ENCODE data around the gene INPP5A. TPM values are rescaled to one million over a fixed set of nuclear protein-coding genes. Genes with fewer than 3 reads are reported as not detected.

INPP5A gene
- total RNA-seq, 1 donor from 2014 or later: 30.6 TPM

DNA sequence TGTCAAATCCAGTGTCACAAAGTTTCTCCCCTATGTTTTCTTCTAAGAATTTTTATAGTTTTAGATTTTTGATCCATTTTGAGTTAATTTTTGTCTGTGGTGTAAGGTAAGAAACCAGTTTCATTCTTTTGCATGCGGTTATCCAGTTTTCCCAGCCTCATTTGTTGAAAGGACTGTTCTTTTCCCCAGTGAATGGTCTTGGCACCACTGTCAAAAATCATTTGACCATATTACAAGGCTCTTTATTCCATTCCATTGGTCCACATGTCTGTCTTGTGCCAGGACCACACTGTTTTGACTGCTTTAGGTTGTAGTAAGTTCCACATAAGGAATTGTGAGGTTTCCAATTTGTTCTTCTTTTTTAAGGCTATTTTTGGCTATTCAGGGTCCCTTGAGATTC lies 64.0 kb downstream of the INPP5A start:
- TF ChIP-seq, protein P1, sequence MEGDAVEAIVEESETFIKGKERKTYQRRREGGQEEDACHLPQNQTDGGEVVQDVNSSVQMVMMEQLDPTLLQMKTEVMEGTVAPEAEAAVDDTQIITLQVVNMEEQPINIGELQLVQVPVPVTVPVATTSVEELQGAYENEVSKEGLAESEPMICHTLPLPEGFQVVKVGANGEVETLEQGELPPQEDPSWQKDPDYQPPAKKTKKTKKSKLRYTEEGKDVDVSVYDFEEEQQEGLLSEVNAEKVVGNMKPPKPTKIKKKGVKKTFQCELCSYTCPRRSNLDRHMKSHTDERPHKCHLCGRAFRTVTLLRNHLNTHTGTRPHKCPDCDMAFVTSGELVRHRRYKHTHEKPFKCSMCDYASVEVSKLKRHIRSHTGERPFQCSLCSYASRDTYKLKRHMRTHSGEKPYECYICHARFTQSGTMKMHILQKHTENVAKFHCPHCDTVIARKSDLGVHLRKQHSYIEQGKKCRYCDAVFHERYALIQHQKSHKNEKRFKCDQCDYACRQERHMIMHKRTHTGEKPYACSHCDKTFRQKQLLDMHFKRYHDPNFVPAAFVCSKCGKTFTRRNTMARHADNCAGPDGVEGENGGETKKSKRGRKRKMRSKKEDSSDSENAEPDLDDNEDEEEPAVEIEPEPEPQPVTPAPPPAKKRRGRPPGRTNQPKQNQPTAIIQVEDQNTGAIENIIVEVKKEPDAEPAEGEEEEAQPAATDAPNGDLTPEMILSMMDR (IDR thresholded peaks at IDR 0.05; ENCODE audit: unreplicated experiment): no peak
- no peaks in the 10 kb centered on the region for H3K4me1 Mint-ChIP-seq (ENCODE audit: low read depth)
- no peak overlapping the region for H3K4me3 Mint-ChIP-seq (ENCODE audit: low read depth)
- H3K27ac Mint-ChIP-seq: no peak overlapping the region
- H3K36me3 Mint-ChIP-seq (ENCODE audit: insufficient read depth): peaks cover 25% of the 10 kb centered on the region
- H3K27me3 Mint-ChIP-seq: no peaks in the 10 kb centered on the region
- no peak for DNase-seq (ENCODE audit: low spot score, unreplicated experiment)
- peaks cover 34% of the 10 kb centered on the region for H3K9me3 Mint-ChIP-seq (ENCODE audit: low read depth)

DNA sequence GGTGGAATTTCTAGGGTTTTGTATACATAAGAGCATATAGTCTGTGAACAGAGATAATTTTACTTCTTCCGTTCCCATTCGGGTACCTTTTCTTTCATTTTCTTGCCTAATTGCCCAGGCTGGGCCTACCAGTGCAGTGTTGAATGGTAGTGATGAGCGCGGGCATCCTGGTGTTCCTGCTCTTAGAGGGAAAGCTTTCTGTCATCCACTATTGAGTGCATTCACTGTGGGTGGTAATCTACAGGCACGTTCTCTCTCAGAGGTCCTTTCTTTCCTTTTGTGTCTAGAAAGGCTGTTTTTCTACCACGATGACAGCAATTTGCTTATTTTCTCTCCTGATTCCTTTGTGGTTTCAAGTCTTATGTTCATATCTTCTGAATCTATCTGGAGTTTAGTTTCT lies 65.0 kb downstream of the INPP5A start:
- TF ChIP-seq, protein P1 (IDR thresholded peaks at IDR 0.05; ENCODE audit: unreplicated experiment): no peak
- H3K4me1 Mint-ChIP-seq (ENCODE audit: low read depth): no peaks in the 10 kb centered on the region
- no peak overlapping the region for H3K27ac Mint-ChIP-seq
- no peak for DNase-seq (ENCODE audit: low spot score, unreplicated experiment)
- H3K9me3 Mint-ChIP-seq (ENCODE audit: low read depth): peaks cover 34% of the 10 kb centered on the region
- no peaks in the 10 kb centered on the region for H3K27me3 Mint-ChIP-seq
- no peak overlapping the region for H3K4me3 Mint-ChIP-seq (ENCODE audit: low read depth)
- peaks cover 25% of the 10 kb centered on the region for H3K36me3 Mint-ChIP-seq (ENCODE audit: insufficient read depth)

DNA sequence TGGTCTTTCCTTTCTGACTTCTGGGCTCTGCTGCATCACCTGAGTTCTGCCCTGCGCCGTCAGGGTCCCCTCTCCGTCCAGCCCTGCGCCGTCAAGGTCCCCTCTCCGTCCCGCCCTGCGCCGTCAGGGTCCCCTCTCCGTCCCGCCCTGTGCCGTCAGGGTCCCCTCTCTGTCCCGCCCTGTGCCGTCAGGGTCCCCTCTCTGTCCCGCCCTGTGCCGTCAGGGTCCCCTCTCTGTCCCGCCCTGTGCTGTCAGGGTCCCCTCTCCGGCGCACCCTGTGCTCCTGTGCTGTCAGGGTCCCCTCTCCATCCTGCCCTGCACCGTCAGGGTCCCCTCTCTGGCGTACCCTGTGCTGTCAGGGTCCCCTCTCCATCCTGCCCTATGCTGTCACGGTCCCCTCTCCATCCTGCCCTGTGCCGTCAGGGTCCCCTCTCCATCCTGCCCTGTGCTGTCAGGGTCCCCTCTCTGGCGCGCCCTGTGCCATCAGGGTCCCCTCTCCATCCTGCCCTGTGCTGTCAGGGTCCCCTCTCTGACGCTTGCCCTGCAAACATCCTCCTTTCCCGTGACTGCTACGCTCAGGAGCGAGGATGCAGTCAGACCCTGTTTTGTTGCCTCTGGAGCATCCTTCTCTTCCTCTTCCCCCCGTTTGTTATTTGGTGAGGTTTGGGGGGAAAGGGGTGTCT lies 66.4 kb downstream of the INPP5A start:
- H3K27ac Mint-ChIP-seq: no peak overlapping the region
- no peak for DNase-seq (ENCODE audit: low spot score, unreplicated experiment)
- H3K27me3 Mint-ChIP-seq: no peaks in the 10 kb centered on the region
- H3K4me1 Mint-ChIP-seq (ENCODE audit: low read depth): no peaks in the 10 kb centered on the region
- peaks cover 17% of the 10 kb centered on the region for H3K36me3 Mint-ChIP-seq (ENCODE audit: insufficient read depth)
- no peak overlapping the region for H3K4me3 Mint-ChIP-seq (ENCODE audit: low read depth)
- TF ChIP-seq, protein P1 (IDR thresholded peaks at IDR 0.05; ENCODE audit: unreplicated experiment): no peak
- H3K9me3 Mint-ChIP-seq (ENCODE audit: low read depth): peaks cover 25% of the 10 kb centered on the region

DNA sequence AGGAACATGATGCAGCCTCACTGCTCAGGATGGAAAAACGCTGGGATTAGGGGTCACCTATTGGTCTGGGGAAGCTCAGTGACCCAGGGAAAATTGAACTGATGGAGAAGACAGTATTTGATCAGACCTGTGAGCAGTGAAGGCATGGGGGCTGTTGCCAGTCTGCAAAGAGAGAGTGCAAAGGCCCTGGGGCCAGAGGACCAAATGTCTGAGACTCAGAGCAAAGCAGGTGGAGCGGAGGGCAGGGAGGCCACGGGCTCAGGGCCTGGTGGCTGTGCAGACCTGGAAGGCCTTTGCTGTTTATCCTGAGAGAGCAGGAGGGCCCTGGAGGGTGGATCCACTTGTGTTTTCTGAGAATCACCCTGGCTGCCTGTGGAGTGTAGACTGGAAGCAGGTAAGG lies 67.1 kb downstream of the INPP5A start:
- no peak overlapping the region for H3K27ac Mint-ChIP-seq
- H3K4me3 Mint-ChIP-seq (ENCODE audit: low read depth): no peak overlapping the region
- peaks cover 17% of the 10 kb centered on the region for H3K36me3 Mint-ChIP-seq (ENCODE audit: insufficient read depth)
- no peaks in the 10 kb centered on the region for H3K4me1 Mint-ChIP-seq (ENCODE audit: low read depth)
- TF ChIP-seq, protein P1 (IDR thresholded peaks at IDR 0.05; ENCODE audit: unreplicated experiment): no peak
- DNase-seq (ENCODE audit: low spot score, unreplicated experiment): no peak
- no peaks in the 10 kb centered on the region for H3K27me3 Mint-ChIP-seq
- H3K9me3 Mint-ChIP-seq (ENCODE audit: low read depth): peaks cover 20% of the 10 kb centered on the region

DNA sequence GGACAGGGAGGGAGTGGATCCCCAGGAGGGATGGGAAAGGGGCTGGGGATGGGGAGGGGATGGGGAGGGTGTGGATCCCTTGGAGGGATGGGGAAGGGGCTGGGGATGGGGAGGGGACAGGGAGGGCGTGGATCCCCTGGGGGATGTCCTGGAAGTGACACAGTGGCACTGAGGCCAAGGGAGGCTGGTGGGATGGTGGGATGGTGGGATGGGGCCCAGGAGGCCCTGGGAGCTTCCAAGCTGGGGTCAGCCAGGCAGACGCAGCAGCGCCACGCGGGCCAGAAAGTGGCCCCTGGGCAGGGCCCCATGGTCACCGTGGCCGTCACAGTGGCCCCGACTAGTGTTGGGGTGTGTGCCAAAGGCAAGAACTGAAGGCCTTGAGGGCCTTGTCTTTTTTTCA lies 67.8 kb downstream of the INPP5A start:
- Mint-ChIP-seq H3K4me1 (ENCODE audit: low read depth) (no peaks in the 10 kb centered on the region), H3K27ac (no peak overlapping the region), H3K36me3 (ENCODE audit: insufficient read depth) (peaks cover 13% of the 10 kb centered on the region), H3K9me3 (ENCODE audit: low read depth) (peaks cover 16% of the 10 kb centered on the region), H3K4me3 (ENCODE audit: low read depth) (no peak overlapping the region), H3K27me3 (no peaks in the 10 kb centered on the region)
- DNase-seq (ENCODE audit: low spot score, unreplicated experiment): no peak
- TF ChIP-seq, protein P1 (IDR thresholded peaks at IDR 0.05; ENCODE audit: unreplicated experiment): no peak

All from progenitor cell of endocrine pancreas (in vitro differentiated cells).